K562 (cell line): ENCODE results near the gene PHF20.
A peak's percentile ranks its signal among the peaks of the same experiment; 100 is the strongest.

Source experiments
- ETS2 ChIP-seq: IDR thresholded peaks from 2 replicates; pipeline ENCODE4 v1.6.1; 2016; ENCODE audit warnings: borderline replicate concordance, missing genetic modification characterization, mild to moderate bottlenecking, moderate library complexity, missing compliant biosample characterization; ENCODE audit not compliant: poor library complexity, severe bottlenecking
- TF ChIP-seq, protein P1 (sequence below), 3 experiments: IDR thresholded peaks in 2 of 3; conservative IDR thresholded peaks in 1 of 3; 2 replicates each; pipeline ENCODE4 v1.5.1; 2011 to 2012; ENCODE audit warnings: low read length in 3 of 3, mild to moderate bottlenecking in 3 of 3, control low read depth in 2 of 3, improper control_type of control experiment in 1 of 3, inconsistent platforms in 1 of 3, low read depth in 1 of 3, mixed read lengths in 1 of 3, moderate library complexity in 1 of 3; ENCODE audit not compliant: insufficient read depth in 2 of 3
- TF ChIP-seq, protein P2 (sequence below), 3 experiments: fragments of 200-800 bp in 1 of 3; sonication (Bioruptor generic) in 1 of 3; sonication (generic) in 1 of 3; formaldehyde crosslinking in 1 of 3; IDR thresholded peaks; 2 replicates each; pipeline versions ENCODE4 v1.6.1 to v1.8.0; 2016 to 2022; ENCODE audit warnings: mild to moderate bottlenecking in 2 of 3, missing compliant biosample characterization in 2 of 3, missing genetic modification characterization in 2 of 3, missing genetic modification reagents in 1 of 3

- TF ChIP-seq, protein P1, sequence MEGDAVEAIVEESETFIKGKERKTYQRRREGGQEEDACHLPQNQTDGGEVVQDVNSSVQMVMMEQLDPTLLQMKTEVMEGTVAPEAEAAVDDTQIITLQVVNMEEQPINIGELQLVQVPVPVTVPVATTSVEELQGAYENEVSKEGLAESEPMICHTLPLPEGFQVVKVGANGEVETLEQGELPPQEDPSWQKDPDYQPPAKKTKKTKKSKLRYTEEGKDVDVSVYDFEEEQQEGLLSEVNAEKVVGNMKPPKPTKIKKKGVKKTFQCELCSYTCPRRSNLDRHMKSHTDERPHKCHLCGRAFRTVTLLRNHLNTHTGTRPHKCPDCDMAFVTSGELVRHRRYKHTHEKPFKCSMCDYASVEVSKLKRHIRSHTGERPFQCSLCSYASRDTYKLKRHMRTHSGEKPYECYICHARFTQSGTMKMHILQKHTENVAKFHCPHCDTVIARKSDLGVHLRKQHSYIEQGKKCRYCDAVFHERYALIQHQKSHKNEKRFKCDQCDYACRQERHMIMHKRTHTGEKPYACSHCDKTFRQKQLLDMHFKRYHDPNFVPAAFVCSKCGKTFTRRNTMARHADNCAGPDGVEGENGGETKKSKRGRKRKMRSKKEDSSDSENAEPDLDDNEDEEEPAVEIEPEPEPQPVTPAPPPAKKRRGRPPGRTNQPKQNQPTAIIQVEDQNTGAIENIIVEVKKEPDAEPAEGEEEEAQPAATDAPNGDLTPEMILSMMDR (IDR thresholded peaks at IDR 0.05 in 2 of 3, conservative IDR thresholded peaks at IDR 0.05 in 1 of 3; ENCODE audit: insufficient read depth in 2 of 3, low read depth in 1 of 3, low read length in 3 of 3) = peak; percentile 46 to 54 (median 50); a peak in 5 of 6 replicates
- no peak for TF ChIP-seq ETS2 (tag)
- TF ChIP-seq, protein P2, sequence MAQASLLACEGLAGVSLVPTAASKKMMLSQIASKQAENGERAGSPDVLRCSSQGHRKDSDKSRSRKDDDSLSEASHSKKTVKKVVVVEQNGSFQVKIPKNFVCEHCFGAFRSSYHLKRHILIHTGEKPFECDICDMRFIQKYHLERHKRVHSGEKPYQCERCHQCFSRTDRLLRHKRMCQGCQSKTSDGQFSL (CRISPR knock-in tag; IDR thresholded peaks at IDR 0.05) = no peak
- TF ChIP-seq, protein P2 (tag; IDR thresholded peaks at IDR 0.05) = no peak
These were observed 219.4 kb downstream of the PHF20 start for GRCh38 chr20:35991142-35991771.
